ENCODE data around the gene JARID2.
"Not testable (repeated sequence)": the region's sequence is repeated elsewhere in the genome, so short reads cannot be mapped to it uniquely, and the experiment has no call there.

Gene JARID2

DNA sequence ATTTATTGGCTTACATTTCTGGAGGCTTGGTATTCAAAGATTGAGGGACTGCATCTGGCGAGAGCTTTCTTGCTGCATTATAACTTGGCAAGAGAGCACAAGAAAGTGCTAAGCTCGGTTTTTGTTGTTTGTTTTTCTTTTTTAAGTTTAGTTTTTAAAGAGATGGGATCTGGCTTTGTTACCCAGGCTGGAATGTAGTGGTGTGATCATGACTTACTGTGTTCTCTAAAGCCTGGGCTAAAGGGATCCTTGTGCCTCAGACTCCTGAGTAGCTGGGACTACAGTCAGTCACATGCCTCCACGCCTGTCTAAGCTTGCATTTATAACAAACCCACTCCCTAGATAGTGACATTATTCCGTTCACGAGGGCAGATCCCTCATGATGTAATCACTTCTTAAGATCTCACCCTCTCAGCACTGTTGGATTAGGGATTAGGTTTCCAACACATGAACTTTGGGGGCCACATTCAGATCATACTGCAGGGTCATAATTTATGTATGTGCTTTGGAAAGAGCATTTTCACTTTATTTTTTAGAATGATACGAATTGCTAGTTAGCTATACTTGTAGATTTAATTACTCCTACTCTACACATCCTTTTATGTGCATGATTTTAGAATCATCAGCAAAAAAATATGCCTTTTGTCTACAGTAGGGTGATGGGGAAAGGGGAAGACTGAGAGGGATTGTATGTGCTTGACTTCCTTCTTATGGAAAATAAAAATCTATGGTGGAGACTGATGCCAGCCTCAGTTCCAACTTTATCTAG is 167.8 kb downstream of the JARID2 start:
- DNase-seq (ENCODE audit: insufficient read length, low spot score) (no peak), FAIRE-seq (no peak)
- TF ChIP-seq POU2F2 (IDR thresholded peaks at IDR 0.05; ENCODE audit: low read depth, low read length) (no peak), TAF1 (IDR thresholded peaks at IDR 0.05; ENCODE audit: low read depth, low read length) (no peak), PAX5 (IDR thresholded peaks at IDR 0.05; ENCODE audit: insufficient read depth, low read length, severe bottlenecking) (no peak), POLR2A (IDR thresholded peaks at IDR 0.05; ENCODE audit: low read depth, low read length) (no peak), POLR2AphosphoS5 (IDR thresholded peaks at IDR 0.05; ENCODE audit: low read depth, low read length) (no peak), SPI1 (IDR thresholded peaks at IDR 0.05; ENCODE audit: low read depth, low read length) (no peak)

DNA sequence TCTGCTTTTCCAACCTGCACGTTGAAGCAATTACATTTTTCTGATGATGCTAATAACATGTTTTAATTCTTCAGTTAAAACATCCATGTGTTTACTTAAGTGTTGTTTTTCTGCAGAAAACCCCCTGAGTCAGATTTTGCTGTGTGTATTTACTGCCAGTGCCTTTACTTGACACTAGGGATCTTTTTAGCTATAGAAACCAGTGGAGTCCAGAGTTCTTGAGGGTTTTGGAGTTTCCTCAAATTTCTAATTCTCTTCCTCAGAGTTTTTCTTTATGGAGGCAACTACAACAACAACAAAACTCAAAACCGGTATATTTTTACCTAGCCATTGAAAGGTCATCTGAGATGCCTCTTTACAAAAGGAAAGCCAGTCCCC is 168.4 kb downstream of the JARID2 start:
- DNase-seq (ENCODE audit: insufficient read length, low spot score), result no peak
- TF ChIP-seq PAX5 (IDR thresholded peaks at IDR 0.05; ENCODE audit: insufficient read depth, low read length, severe bottlenecking), result no peak
- TF ChIP-seq POU2F2 (IDR thresholded peaks at IDR 0.05; ENCODE audit: low read depth, low read length), result no peak
- TF ChIP-seq POLR2AphosphoS5 (IDR thresholded peaks at IDR 0.05; ENCODE audit: low read depth, low read length), result no peak
- no peak for TF ChIP-seq POLR2A (IDR thresholded peaks at IDR 0.05; ENCODE audit: low read depth, low read length)
- TF ChIP-seq SPI1 (IDR thresholded peaks at IDR 0.05; ENCODE audit: low read depth, low read length), result no peak
- no peak for TF ChIP-seq TAF1 (IDR thresholded peaks at IDR 0.05; ENCODE audit: low read depth, low read length)
- no peak for FAIRE-seq

DNA sequence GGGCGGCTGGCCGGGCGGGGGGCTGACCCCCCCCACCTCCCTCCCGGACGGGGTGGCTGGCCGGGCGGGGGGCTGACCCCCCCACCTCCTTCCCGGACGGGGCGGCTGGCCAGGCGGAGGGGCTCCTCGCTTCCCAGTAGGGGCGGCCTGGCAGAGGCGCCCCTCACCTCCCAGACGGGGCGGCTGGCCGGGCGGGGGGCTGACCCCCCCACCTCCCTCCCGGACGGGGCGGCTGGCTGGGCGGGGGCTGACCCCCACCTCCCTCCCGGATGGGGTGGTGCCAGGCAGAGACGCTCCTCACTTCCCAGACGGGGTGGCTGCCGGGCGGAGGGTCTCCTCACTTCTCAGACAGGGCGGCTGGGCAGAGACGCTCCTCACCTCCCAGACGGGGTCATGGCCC is 169.8 kb downstream of the JARID2 start:
- FAIRE-seq; DNase-seq (ENCODE audit: insufficient read length, low spot score): not testable (repeated sequence)

DNA sequence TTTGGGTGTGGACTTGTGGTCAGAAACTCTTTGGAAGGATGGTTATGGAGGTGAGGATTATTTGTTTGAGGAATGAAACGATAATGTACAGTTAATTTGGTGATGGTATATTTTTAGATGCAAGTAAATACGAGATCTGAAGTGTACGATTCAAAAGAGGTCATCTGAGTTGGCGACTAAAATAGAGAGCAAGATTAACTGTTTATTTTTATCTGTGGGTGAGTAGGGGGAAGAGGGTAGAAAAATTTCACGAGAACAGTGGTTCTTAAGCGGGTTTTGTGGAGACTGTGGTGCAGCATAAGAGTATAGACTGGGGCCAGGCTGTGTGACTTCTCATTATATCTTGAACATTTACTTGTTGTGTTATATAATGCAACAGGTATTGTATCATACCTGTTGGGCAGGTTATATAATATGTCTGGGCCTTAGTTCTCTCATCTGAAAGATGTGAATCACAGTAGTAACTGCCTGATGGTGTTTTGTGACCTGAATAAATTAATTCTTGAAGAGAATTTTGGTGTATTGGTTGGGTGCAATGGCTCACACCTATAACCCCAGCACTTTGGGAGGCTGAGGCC is 171.2 kb downstream of the JARID2 start:
- TF ChIP-seq SPI1 (IDR thresholded peaks at IDR 0.05; ENCODE audit: low read depth, low read length) (no peak), TAF1 (IDR thresholded peaks at IDR 0.05; ENCODE audit: low read depth, low read length) (no peak), POLR2A (IDR thresholded peaks at IDR 0.05; ENCODE audit: low read depth, low read length) (no peak), PAX5 (IDR thresholded peaks at IDR 0.05; ENCODE audit: insufficient read depth, low read length, severe bottlenecking) (no peak), POLR2AphosphoS5 (IDR thresholded peaks at IDR 0.05; ENCODE audit: low read depth, low read length) (no peak), POU2F2 (IDR thresholded peaks at IDR 0.05; ENCODE audit: low read depth, low read length) (no peak)
- DNase-seq (ENCODE audit: insufficient read length, low spot score) (no peak), FAIRE-seq (no peak)

DNA sequence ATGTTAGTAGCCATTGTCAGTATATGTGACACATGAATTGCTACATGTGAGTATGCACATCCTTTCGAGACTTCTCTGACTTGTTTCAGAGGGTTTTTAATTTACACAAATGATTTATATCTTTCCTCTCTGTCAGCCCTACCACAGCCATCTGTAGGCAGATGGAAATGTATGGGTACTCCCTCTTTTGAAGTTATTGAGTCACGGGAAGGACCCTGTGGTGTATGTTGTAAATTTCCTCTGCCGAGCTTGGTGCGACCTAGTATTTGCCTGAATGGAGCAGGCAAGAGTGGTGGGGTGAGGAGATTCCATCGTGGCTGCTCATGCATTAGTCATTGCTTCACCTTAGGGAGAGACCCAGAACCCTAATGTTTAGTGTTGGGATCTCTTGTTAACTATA is 171.9 kb downstream of the JARID2 start:
- FAIRE-seq (no peak), DNase-seq (ENCODE audit: insufficient read length, low spot score) (no peak)
- TF ChIP-seq TAF1 (IDR thresholded peaks at IDR 0.05; ENCODE audit: low read depth, low read length), result no peak
- TF ChIP-seq POLR2A (IDR thresholded peaks at IDR 0.05; ENCODE audit: low read depth, low read length), result no peak
- no peak for TF ChIP-seq PAX5 (IDR thresholded peaks at IDR 0.05; ENCODE audit: insufficient read depth, low read length, severe bottlenecking)
- TF ChIP-seq SPI1 (IDR thresholded peaks at IDR 0.05; ENCODE audit: low read depth, low read length), result no peak
- TF ChIP-seq POLR2AphosphoS5 (IDR thresholded peaks at IDR 0.05; ENCODE audit: low read depth, low read length), result no peak
- no peak for TF ChIP-seq POU2F2 (IDR thresholded peaks at IDR 0.05; ENCODE audit: low read depth, low read length)

DNA sequence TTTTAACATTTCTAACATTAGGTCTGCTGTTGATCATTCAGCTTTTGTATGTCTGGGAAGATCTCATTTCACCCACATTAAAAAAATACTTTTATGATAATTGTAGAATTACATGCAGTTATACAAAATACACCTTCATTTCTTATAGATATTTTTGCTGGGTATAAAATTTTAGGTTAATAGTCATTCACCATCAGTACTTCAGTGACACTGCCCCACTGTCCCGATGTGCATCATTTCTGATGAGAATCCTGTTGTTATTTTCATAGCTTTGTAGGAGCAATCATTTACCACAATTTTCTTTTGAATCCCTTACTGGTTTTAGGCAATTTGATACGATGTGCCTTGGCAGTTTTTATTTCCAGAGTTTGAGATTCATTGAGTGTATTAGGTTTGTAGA is 173.6 kb downstream of the JARID2 start:
- DNase-seq (ENCODE audit: insufficient read length, low spot score) (no peak), FAIRE-seq (no peak)
- TF ChIP-seq POU2F2 (IDR thresholded peaks at IDR 0.05; ENCODE audit: low read depth, low read length), result no peak
- no peak for TF ChIP-seq SPI1 (IDR thresholded peaks at IDR 0.05; ENCODE audit: low read depth, low read length)
- TF ChIP-seq TAF1 (IDR thresholded peaks at IDR 0.05; ENCODE audit: low read depth, low read length), result no peak
- TF ChIP-seq POLR2A (IDR thresholded peaks at IDR 0.05; ENCODE audit: low read depth, low read length), result no peak
- no peak for TF ChIP-seq PAX5 (IDR thresholded peaks at IDR 0.05; ENCODE audit: insufficient read depth, low read length, severe bottlenecking)
- no peak for TF ChIP-seq POLR2AphosphoS5 (IDR thresholded peaks at IDR 0.05; ENCODE audit: low read depth, low read length)

DNA sequence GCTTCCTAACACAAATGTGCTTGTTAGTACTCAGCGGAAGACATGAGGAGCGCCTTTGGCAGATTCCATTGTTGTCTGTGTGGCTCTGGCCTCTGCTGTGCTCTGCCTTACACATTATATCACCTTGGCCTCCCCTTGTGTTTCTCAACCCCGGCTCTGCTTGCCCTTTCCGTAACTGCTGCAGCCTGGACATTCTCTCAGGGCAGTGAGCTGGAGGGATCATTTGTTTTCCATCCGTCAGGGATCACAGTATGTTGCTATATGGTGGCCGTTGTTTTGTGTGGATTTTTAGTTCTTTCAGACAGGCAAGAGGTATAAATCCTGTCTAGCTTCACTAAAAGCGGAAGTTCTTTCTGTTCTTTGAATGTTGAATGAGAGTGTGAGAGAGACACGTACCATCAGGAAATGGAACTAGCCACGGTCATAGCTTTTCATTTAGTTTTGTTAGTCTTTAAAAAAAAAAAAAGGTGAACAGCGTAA is 175.1 kb downstream of the JARID2 start:
- DNase-seq (ENCODE audit: insufficient read length, low spot score), result no peak
- FAIRE-seq, result peak; percentile 88
- TF ChIP-seq PAX5 (IDR thresholded peaks at IDR 0.05; ENCODE audit: insufficient read depth, low read length, severe bottlenecking) (no peak), POLR2A (IDR thresholded peaks at IDR 0.05; ENCODE audit: low read depth, low read length) (0 out of 2 replicates have a peak, but pooled peaks have one; percentile 18), TAF1 (IDR thresholded peaks at IDR 0.05; ENCODE audit: low read depth, low read length) (no peak), SPI1 (IDR thresholded peaks at IDR 0.05; ENCODE audit: low read depth, low read length) (peak; percentile 72), POLR2AphosphoS5 (IDR thresholded peaks at IDR 0.05; ENCODE audit: low read depth, low read length) (no peak), POU2F2 (IDR thresholded peaks at IDR 0.05; ENCODE audit: low read depth, low read length) (no peak)

DNA sequence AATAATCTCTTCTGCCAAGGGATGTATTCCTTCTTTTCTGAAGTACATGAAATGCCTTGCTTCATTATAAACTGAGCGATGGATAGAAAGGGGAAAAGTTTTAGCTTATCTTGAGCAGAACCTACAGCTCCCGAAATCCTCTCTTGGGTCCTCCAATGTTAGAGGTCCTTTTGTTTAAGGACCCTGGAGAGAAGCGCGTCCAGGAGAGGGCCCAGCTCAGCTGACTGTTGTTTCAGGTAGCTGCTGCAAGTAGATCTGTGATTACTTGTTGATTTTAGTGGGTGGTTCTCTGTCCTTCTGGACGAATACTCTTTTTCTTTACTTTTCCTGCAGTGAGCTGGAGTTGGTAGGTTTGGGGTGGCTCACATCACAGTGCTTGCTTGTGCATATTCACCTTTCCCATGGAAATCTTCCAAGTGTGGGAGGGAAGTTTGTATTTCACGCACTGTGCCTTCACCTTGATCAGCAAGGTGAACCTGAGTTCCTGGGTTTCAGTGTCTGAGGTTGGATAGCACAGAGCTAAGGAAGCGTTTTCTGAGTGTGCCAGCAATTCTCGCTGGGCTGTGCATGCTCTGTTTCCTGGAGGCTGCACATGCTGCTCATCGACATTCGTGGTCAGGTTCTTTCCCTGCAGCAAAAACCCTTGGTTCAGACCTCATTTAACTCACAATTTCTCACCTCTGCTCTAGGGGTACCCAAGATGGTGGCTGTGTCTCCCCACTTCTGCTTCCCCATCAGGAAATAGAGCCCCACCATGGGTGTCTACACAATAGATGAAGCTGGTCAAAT is 176.3 kb downstream of the JARID2 start:
- TF ChIP-seq PAX5 (IDR thresholded peaks at IDR 0.05; ENCODE audit: insufficient read depth, low read length, severe bottlenecking) (no peak), POU2F2 (IDR thresholded peaks at IDR 0.05; ENCODE audit: low read depth, low read length) (0 out of 2 replicates have a peak, but pooled peaks have one; percentile 53), SPI1 (IDR thresholded peaks at IDR 0.05; ENCODE audit: low read depth, low read length) (peak; percentile 43)
- FAIRE-seq (peak; percentile 90), DNase-seq (ENCODE audit: insufficient read length, low spot score) (no peak)

DNA sequence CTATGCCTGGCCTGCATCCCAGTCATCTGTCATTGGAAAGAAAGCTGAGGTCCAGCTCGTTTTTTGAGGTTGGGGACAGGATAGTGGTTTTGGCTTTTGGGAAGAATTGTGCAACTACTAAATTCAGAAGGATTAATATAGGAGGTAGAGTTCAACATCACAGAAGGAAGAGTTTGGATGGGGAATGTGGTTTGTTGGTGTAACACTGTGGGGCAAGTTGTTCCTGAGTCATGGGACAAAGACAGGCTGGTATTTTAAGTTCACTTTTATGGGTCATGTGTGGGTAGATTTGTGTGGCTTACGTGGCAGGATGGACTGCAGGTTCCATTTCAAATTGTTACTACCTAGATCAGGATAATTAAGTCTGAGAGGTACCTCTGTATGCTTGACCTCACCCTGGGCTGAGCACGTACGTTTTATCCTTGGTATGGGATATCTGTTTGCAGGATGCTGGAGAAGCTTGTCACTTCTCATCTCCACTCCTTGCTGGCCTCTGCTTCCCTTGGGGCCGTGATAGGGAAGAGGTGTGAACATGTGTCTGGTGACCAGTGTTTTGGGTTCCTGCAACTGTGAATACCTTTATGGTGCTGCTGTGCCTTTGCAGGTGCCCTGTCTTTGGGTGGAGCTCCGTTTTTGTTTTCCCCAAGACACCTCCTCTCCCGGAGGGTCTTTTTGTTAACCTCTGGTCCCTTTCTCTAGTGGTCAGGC is 177.6 kb downstream of the JARID2 start:
- peak; percentile 26 for FAIRE-seq
- TF ChIP-seq SPI1 (IDR thresholded peaks at IDR 0.05; ENCODE audit: low read depth, low read length) (no peak), POLR2A (IDR thresholded peaks at IDR 0.05; ENCODE audit: low read depth, low read length) (no peak), POU2F2 (IDR thresholded peaks at IDR 0.05; ENCODE audit: low read depth, low read length) (no peak), POLR2AphosphoS5 (IDR thresholded peaks at IDR 0.05; ENCODE audit: low read depth, low read length) (no peak), PAX5 (IDR thresholded peaks at IDR 0.05; ENCODE audit: insufficient read depth, low read length, severe bottlenecking) (no peak), TAF1 (IDR thresholded peaks at IDR 0.05; ENCODE audit: low read depth, low read length) (no peak)
- no peak for DNase-seq (ENCODE audit: insufficient read length, low spot score)
